RWPE2 (cell line): ENCODE data around the gene KLRD1.

Experiments
- ATAC-seq: fragments of 200-7000 bp; cut with Tn5 transposase; 3 replicates; pipeline ENCODE4 v1.9.1; 2021; ENCODE audit warnings: low read depth
- DNase-seq: peaks from one replicate; pipeline ENCODE4 v3.0.0-alpha.2; 2020; ENCODE audit warnings: low spot score
- H3K27ac ChIP-seq: fragments of 450-650 bp; 2 replicates; pipeline ENCODE4 v1.5.1; 2017; ENCODE audit warnings: mild to moderate bottlenecking; ENCODE audit not compliant: poor library complexity, severe bottlenecking
- H3K27me3 ChIP-seq: fragments of 250-450 bp; sonication (Bioruptor Pico); 2 replicates; pipeline ENCODE4 v1.5.1; 2021; ENCODE audit warnings: mild to moderate bottlenecking, moderate library complexity; ENCODE audit not compliant: insufficient read depth, poor library complexity, severe bottlenecking
- H3K36me3 ChIP-seq: fragments of 250-450 bp; sonication (Bioruptor Pico); 2 replicates; pipeline ENCODE4 v1.5.1; 2020; ENCODE audit warnings: low read depth, mild to moderate bottlenecking, moderate library complexity
- H3K4me1 ChIP-seq: fragments of 250-450 bp; sonication (Bioruptor Pico); 2 replicates; pipeline ENCODE4 v1.5.1; 2021; ENCODE audit warnings: mild to moderate bottlenecking, moderate library complexity; ENCODE audit not compliant: insufficient read depth, poor library complexity, severe bottlenecking
- H3K4me3 ChIP-seq: fragments of 250-450 bp; sonication (Bioruptor Pico); 2 replicates; pipeline ENCODE4 v1.5.1; 2021; ENCODE audit warnings: mild to moderate bottlenecking, moderate library complexity; ENCODE audit not compliant: severe bottlenecking
- H3K9me3 ChIP-seq: fragments of 250-450 bp; sonication (Bioruptor Pico); 2 replicates; pipeline ENCODE4 v1.5.1; 2021; ENCODE audit warnings: mild to moderate bottlenecking, moderate library complexity; ENCODE audit not compliant: severe bottlenecking
- CTCF ChIP-seq: fragments of 450-650 bp; IDR thresholded peaks from one replicate; pipeline ENCODE4 v1.5.1; 2017; ENCODE audit warnings: mild to moderate bottlenecking, moderate library complexity; ENCODE audit not compliant: poor library complexity, severe bottlenecking

Gene KLRD1

GRCh38 chr12:10278104-10278503 lies 29.6 kb upstream of the KLRD1 start:
- no peaks in the 10 kb centered on the region for H3K9me3 ChIP-seq
- no peak for TF ChIP-seq CTCF
- no peak overlapping the region for H3K27ac ChIP-seq
- no peaks in the 10 kb centered on the region for H3K4me1 ChIP-seq
- H3K36me3 ChIP-seq: no peaks in the 10 kb centered on the region
- no peak for DNase-seq
- H3K4me3 ChIP-seq: no peak overlapping the region
- ATAC-seq: no peak
- no peaks in the 10 kb centered on the region for H3K27me3 ChIP-seq

- no peaks in the 10 kb centered on the region for H3K4me1 ChIP-seq
- no peaks in the 10 kb centered on the region for H3K27me3 ChIP-seq
- no peak for DNase-seq
- H3K27ac ChIP-seq: no peak overlapping the region
- no peaks in the 10 kb centered on the region for H3K36me3 ChIP-seq
- no peak overlapping the region for H3K4me3 ChIP-seq
- no peak for ATAC-seq
- no peaks in the 10 kb centered on the region for H3K9me3 ChIP-seq
- TF ChIP-seq CTCF: no peak
These were observed 27.7 kb upstream of the KLRD1 start for GRCh38 chr12:10279937-10280336.

- no peak for DNase-seq
- no peaks in the 10 kb centered on the region for H3K4me1 ChIP-seq
These were observed 24.6 kb upstream of the KLRD1 start for GRCh38 chr12:10283027-10283426.

GRCh38 chr12:10285919-10286318 lies 21.8 kb upstream of the KLRD1 start:
- DNase-seq: no peak
- H3K4me1 ChIP-seq: no peaks in the 10 kb centered on the region
- no peaks in the 10 kb centered on the region for H3K27me3 ChIP-seq
- H3K36me3 ChIP-seq: no peaks in the 10 kb centered on the region
- ATAC-seq: no peak
- no peak for TF ChIP-seq CTCF
- H3K9me3 ChIP-seq: no peaks in the 10 kb centered on the region
- no peak overlapping the region for H3K27ac ChIP-seq
- H3K4me3 ChIP-seq: no peak overlapping the region

More at GRCh38 chr12:10283027-10283426, 24.6 kb upstream of the KLRD1 start:
- H3K9me3 ChIP-seq: no peaks in the 10 kb centered on the region
- H3K27ac ChIP-seq: no peak overlapping the region
- H3K27me3 ChIP-seq: no peaks in the 10 kb centered on the region
- H3K4me3 ChIP-seq: no peak overlapping the region
- no peak for ATAC-seq
- no peak for TF ChIP-seq CTCF
- H3K36me3 ChIP-seq: no peaks in the 10 kb centered on the region

GRCh38 chr12:10289005-10289754 lies 18.5 kb upstream of the KLRD1 start:
- Histone ChIP-seq H3K27me3 (no peaks in the 10 kb centered on the region), H3K27ac (no peak overlapping the region), H3K4me1 (no peaks in the 10 kb centered on the region), H3K9me3 (no peaks in the 10 kb centered on the region), H3K4me3 (no peak overlapping the region), H3K36me3 (no peaks in the 10 kb centered on the region)
- DNase-seq (no peak), ATAC-seq (no peak)
- TF ChIP-seq CTCF: no peak
